Retina (tissue), 1 donor: Measurements from ENCODE around the gene RSRP1.
A peak's percentile ranks its signal among the peaks of the same experiment; 100 is the strongest.
"Not testable (repeated sequence)": the region's sequence is repeated elsewhere in the genome, so short reads cannot be mapped to it uniquely, and the experiment has no call there.

Experiments used
- DNase-seq: peaks from one replicate; pipeline ENCODE4 v3.0.0-alpha.2; 2016

The RSRP1 gene

DNA sequence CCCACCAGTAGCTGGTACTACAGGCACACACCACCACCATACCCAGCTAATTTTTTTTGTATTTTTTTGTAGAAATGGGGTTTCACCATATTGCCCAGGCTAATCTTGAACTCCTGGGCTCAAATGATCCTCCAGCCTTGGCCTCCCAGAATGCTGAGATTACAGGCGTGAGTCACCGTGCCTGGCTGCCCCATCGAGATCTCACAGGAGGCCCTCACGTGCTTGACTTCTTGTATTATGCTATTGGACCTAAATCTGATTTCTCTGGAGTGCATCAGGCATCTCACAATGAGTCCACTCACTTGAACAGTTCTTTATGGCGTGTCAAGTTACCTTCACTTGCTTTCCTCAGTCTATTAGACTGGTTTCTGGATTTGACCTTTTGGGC is 9.3 kb upstream of the RSRP1 start:
- DNase-seq: no peak

DNA sequence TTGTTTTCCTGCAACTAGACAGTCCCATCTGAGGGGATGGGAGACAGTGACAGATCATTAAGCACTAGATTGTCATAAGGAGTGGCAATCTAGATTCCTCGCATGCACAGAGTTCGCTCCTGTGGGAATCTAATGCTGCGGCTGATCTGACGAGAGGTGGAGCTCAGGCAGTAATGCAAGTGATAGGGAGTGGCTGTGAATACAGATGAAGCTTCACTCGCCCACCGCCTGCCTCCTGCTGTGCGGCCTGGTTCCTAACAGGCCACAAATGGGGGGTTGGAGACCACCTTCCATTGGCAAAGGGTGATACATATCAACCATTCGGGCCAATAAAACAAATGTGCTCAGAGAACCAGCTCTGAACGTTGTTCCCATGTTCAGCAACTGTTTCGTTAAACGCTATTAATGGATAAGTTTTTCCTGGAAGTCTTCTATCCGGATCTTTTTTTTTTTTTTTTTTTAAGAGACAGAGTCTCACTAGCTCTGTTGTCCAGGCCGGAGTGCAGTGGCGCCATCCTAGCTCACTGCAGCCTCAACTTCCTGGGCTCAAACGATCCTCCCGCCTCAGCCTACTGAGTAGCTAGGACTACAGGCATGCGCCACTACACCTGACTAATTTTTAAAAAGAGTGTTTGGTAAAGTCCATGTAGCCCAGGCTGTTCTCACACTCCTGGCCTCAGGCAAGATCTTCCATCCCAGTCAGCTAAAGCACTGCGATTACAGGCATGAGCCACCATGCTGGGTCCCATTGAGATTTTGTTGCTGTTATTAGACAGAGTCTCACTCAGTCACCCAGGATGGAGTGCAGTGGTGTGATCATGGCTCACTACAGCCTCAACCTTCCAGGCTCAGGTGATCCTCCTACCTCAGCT is 8.7 kb upstream of the RSRP1 start:
- DNase-seq: peak; percentile 51

DNA sequence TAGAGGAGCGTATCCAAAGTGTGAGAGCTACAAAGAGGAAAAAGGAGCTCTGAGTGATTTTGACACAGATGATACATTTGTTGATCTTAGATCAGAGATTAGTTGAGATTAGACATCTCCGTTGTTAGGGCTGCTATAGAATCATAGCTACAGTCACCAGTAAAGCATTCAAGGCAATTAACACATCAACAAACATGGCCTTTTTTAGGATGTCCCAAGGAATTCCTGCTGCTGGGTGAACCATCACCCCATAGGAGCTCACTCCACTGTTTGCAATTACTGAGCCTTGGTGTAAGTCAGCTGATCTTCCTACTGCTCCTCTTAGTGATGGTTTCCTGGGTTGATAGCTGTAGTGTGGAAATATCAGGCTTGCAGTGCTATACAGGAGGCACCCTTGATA is 6.7 kb upstream of the RSRP1 start:
- no peak for DNase-seq

DNA sequence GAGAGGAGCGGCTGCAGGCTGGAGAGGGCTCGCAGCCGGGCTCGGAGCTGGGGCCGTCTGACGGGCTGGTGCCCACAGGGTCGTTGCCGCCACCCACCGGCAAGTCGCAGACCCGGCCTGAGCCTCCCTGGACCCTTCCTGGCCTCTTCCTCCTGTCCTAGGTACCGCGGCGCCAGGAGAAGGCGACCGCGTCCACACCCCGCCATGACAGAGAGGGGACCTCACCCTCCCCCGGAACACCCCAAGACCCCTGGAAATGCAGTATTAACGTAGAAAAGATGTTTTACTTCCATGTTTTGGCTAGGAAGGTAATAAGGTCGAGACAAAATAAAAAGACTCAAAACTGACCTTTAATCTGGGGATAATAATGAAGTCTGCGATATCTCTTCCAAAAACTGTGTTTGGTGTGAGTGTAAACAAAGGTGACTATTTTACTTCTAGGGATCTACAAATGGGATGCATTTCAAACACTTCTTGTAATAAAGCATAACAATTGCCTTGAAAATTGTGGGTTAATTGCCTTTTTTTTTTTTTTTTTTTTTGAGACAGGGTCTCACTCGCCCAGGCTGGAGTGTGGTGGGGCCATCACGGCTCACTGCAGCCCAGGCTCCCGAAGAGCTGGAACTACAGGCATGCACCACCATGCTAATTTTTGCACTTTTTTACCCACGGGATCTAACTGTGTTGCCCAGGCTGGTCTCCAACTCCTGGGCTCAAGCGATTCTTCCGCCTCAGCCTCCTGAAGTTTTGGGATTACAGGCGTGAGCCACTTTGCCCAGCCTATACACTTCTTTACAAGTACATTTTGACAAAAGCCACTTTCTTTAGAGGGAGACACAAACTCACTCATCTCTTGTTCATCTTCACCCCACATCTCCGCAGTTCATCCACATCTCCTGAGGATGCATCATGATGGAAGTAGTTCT is 838 bp upstream of the RSRP1 start:
- DNase-seq: no peak

DNA sequence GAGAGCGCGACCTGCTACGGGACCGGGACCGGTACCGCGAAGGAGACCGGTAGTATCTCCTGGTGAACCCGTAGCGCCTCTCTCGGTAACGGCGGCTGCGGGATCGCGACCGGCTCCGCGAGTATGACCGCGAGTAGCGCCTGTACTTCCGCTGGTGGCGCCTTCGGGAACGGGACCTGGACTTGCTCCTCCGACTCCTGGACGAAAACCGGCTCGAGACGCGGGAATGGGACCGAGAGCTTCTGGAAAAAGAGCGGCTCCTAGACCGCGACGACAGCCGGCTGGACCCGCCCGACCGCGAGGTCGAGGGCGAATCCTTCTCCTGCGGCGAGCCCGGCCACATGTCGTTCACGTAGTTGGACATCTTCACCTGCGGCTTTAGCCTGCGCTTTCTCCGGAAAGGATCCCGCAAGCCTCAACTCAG is 642 bp downstream of the RSRP1 start:
- no peak for DNase-seq

DNA sequence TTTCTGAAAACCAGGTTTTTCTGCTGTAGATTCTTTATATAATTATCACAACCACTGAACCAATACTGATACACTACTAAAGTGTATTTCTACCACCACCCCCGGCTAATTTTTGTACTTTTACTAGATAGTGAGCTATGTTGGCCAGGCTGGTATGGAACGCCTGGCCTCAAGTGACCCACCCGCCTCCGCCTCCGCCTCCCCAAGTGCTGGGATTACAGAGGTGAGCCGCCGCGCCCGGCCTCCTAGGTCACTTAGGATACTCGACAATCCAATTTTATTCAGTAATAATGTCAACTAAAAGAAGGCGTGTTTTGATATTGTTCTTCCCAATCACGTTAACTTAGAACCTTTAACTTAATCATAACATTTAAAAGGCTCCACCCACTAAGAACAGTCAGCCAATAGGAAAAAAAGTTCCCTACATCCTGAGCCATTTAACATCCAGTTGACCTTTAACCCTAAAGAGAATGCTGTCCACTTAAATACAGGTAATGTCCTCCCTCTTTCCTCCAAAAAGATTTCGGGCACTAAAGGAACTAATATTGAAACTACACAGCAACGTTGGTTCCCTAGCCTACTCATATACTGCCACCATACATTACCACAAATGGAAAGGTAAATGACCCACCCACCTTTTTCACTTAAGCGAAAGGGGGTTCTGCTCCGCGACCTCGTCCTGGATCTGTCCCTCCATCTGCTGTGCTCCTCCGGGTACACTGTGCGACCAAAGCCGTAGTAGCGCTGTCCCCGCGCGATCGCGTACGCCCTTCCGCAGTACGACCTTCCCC is 1.2 kb downstream of the RSRP1 start:
- DNase-seq: peak; percentile 9

DNA sequence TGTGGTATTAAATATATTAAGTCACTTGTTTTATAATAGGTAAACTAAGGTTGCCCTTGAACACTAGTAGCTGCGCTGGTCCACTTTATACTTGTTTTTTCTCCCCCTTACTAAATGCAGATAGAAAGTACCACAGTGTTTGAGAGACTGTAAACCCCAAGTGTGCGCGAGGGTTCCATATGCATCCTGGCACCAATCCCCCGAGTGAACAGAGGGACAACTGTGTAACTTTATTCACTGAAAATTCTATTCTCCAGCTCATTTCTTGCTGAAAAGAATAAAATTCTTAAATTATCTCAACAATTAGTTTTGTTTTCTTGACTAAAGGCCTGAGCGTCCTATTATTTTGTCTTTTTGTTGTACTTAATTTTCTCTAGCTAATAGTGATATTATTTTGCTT is 1.9 kb downstream of the RSRP1 start:
- no peak for DNase-seq

DNA sequence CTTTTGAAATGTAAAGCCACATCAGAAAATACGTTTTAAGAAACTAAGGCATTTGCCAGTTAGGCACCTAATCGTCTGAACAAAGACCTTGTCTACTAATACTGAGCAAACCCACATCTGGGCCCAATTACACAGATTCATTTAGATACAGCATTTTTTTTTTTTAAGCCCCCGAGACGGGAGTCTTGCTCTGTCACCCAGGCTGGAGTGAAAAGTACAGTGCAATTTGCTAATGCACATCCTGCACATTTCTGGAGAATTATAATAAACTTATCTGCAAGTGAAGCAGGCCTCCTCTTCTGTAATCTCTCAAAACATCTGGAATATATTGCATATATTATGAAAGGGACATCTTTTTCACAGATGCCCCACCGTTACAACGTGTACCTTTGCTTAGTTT is 3.3 kb downstream of the RSRP1 start:
- no peak for DNase-seq

DNA sequence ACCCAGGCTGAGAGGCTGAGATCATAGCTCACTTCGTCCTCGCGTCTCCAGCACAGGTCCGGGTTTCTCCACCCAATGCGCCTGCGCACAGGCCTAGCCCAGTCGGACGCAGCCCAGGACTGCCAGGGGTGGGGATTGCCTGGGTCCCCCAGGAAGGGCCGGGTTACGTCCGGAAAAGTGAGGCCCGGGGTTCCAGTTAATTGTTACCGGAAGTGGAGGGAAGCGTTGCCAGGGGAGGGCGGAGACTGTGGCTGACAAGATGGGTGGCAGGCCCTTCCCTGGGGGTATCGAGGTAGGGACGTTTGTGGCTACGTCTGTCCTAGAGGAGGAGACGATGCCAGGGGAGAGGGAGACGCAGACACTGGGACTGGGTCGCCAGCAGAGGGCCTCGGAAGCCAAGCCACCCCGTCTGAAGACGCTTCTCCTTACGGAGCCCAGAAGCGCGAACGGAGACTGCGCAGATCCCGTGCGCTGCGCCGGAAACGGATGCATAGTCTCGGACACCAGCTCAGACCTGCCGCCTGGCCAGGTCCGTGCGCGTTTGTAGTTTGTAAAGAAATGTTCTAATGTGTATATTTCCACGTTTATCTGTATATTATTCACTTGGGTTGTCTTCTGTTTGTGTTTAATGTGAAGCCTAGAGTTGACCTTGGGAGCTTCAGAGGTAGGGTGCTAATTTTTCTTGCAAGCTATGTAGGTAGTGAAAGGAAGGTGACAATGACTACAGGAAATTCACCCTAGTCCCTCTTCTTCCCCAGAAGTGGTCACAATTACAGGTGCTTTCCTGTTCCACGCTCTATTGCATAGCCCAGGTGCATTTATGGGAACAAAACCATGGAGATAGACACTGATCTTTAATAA is 7.3 kb downstream of the RSRP1 start:
- DNase-seq: peak; percentile 94

DNA sequence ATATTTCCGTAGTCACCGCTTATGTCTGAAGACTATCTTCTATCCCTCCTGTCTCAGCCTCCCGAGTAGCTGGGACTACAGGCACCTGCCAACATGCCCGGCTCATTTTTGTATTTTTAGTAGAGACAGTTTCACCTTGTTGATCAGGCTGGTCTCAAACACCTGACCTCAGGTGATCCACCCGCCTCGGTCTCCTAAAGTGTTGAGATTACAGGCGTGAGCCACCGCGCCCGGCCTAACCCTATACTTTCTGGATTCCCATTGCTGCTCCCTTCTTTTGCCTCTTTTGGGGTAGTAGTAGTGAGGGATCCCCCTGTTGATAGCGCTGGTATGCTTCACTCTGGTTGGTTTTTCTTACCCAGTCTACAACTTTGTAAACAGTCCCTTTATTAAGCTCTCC is 9.2 kb downstream of the RSRP1 start:
- DNase-seq: no peak

DNA sequence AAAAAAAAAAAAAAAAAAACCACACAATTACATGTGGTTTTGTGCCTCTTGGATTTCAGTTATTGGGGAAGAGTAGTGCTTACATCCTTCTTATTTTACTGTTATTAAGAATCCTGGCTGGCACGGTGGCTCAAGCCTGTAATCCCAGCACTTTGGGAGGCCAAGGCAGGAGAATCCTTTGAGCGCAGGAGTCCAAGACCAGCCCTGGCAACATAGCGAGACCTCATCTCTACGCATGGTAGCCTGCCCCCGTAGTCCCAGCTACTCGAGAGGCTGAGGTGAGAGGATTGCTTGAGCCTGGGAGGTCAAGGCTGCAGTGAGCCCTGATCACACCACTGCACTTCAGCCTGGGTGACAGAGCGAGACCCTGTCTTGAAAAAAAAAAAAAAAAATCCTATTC is 11.0 kb downstream of the RSRP1 start:
- not testable (repeated sequence) for DNase-seq

DNA sequence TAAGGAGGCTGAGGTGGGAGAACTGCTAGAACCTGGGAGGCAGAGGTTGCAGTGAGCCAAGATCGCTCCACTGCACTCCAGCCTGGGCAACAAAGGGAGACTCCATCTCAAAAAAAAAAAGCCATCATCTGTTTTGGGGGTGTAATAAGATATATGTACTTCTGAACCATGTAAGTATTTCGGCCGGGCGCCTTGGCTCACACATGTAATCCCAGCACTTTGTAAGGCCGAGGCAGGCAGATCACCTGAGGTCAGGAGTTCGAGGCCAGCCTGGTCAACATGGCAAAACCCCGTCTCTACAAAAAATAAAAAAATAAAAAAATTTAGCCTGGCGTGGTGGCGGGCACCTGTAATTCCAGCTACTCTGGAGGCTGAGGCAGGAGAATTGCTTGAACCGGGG is 11.8 kb downstream of the RSRP1 start:
- DNase-seq: not testable (repeated sequence)

DNA sequence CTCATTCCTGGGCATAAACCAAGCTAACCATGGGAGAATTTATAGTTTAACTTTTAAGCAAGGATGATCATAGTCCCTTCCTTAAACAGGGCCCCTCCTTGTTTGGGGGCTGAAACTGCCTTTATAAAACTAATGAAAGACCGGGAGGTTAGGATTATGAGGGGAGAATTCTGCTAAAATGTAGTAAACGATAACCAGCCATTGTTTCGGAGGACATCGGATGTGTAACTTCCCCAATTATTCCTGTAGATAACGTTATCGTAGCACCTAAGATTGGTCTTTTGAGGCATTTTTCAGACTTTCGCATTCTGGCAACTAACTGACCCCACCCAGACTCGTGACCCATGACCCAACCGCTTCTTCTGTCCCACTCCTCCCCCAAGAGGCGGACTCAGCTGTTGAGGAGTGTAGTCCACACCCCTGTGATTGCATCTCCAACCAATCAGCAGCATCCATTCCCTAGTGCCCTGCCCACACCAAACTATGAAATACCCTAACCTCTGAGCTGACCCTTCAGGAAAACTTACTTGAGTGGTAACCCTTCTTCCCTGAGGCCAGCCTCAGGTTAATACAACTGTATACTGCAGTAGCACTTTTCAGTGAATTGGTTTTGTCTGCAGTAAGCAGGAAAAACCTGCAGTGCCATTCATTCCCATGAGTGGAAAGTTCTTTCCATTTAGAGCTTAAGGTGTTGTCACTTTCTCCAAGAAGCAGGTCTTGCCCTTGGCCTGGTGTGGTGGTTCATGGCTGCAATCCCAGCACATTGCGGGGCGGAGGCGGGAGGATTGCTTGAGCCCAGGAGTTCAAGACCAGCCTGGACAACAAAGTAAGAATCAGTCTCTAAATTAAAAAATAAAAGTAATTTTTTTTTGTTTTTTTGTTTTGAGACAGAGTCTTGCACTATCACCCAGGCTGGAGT is 14.1 kb downstream of the RSRP1 start:
- no peak for DNase-seq

DNA sequence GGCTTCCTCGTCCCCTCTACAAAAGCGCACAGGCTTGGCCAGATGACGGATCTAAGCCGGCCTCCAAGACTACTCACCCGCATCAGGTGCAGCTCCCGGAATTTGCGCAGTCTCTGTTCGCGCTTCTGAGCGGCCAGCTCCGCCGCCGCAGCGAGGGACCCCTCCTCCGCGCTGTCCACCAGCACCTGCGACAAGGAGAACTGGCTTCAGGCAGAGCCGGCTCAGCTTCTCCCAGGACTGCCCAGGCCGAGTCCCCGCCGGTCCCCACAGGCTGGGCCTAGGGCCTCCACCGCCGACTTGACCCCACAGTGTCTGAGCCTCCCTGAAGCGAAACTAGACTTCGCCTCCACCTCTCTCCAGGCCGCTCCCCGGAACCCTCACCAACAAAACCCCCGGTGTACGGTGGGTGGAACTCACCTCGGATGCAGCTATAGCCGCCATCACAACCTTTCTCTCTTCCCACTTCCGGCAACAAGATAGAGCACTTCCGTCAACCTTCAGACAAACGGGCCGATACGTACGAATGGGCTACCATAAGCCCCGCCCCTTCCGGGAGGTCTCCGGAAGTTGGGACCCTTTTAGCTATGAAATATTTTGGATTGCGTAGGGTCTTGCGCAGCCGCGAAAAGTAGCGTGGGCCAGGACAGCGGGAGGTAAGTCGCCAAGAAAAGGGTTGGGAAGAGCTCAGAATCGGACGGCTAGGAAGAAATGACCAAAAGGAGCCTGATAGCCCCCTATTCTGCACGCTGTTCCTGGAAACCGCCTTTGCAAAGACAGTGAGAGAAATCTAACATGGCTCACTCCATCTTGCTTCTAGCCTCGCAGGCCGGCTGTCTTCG is 15.0 kb downstream of the RSRP1 start, which contains the start of gene SYF2:
Gene SYF2, minus strand, starts transcription at position 476 of the 839 bp plus-strand sequence. Its CDS starts 35 bp downstream, at position 441.
- DNase-seq: peak; percentile 95

DNA sequence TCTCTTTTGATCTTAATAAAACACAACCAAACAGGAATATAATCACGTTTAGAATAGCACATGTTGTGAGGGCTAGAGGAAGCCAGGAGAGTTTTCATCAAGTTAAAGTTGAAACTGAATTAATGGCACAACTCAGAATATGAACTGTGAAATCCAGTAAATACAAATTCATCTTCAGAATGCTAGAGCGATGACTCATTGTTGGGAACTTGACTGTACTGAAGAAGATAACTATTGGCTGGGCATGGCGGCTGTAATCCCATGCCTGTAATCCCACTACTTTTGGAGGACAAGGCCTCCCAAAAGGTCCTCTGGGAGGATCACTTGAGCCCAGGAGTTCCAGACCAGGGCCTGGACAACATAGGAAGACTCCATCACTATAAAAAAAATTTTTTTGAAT is 23.8 kb downstream of the RSRP1 start:
- DNase-seq: no peak

DNA sequence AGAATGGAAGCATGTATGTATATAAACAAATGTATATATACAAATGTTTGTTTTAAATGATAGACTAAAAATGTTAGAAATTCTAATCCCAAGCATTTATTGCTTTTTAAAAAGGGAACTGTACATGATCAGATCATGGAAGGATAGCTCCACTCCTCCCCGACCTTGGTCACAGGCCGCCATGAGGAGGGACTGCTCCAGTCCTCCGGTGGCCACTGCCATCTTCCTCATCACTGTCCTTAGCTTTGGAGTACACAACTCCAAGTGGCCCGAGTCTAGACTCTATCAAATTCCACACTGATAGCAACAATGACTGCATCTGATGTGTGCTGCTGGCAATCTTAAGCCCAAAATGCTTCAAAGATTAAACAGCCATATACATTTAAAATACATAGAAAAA is 24.6 kb downstream of the RSRP1 start:
- no peak for DNase-seq

DNA sequence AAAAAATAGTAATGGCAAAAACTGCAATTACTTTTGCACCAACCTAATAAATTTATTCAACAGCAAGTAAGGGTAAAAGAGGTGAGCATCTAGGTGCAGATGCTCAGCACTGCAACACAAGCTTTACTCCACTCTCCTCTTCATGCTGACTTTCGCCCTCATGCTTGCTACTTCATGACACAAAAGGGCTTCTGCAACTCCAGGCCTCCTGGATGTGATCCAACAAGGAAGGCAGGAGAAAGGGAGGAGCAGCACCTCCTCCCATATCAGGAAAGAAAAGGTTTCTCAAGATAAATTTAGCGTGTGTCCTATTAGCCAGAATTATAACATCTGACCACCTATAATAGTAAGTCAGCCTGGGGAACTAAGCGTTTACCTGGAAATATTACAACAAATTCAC is 26.6 kb downstream of the RSRP1 start:
- no peak for DNase-seq

DNA sequence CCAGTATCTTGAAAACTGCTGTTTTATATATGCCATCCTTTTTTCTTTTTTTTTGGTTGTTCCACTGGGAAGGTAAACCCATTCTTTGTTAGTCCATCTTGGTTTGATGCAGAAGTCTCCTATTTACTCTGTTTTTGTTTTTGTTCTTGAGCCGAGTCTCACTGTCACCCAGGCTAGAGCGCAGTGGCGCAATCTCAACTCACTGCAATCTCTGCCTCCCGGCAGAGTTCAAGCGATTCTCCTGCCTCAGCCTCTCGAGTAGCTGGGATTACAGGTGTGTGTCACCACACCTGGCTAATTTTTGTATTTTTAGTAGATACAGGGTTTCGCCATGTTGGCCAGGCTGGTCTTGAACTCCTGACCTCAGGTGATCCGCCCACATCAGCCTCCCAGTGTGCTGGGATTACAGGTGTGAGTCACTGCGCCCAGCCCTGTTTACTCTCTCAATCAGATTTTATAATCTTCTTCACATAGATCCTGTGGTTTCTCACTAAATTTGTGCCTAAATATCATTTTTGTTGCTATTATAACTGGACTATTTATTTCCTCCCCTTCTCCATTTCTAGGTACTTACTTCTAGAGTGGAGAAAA is 27.5 kb downstream of the RSRP1 start:
- no peak for DNase-seq

DNA sequence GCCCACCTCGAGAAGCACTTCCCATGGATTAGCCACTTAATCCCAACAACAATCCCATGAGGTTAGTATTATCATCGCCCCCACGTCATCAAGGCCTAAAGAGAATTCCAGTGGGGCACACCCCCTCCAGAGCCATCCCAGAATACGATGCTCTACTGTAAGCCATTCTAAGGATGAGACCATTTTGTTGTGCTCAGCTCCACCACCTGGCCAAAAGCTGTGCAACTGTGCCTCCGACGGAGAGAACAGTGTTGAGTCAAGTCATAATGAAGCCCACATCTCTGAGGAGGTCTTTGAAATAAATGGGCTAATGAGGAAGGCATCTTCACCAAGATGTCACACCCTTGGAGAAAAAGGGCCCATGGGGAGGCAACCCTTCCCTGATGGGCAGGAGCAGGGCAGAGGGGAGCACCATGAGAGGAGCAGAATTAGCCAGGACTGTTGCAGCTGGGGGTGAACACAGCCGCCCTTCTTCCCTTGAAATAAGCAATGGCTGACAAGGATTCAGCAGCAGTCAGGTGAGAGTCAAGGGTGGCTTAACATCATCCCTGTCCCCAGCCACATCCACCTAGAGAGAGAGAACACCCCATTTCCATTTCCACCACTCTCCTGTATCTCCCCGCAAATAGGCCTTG is 29.5 kb downstream of the RSRP1 start:
- DNase-seq: no peak
